GM13976 (cell line): ENCODE data around the gene IL31RA.

Source experiments
- DNase-seq: peaks from one replicate; pipeline ENCODE4 v3.0.0; 2012; ENCODE audit warnings: low spot score
- CTCF ChIP-seq: IDR thresholded peaks from 2 replicates; pipeline ENCODE4 v1.5.1; 2012; ENCODE audit warnings: borderline replicate concordance, mild to moderate bottlenecking; ENCODE audit not compliant: insufficient read depth; ENCODE audit errors: extremely low read depth, missing control alignments, control extremely low read depth
- in situ Hi-C: fragments of 300-500 bp; cut with MboI; formaldehyde crosslinking; loops from one replicate; pipeline ENCODE4 v1.12.0; 2022; ENCODE audit warnings: low sequenced_read_pairs, mixed read lengths, inconsistent platforms; ENCODE audit not compliant: unreplicated experiment

IL31RA gene

GRCh38 chr5:55924744-55925143, 73.6 kb downstream of the IL31RA start:
- in situ Hi-C loops: no loop called here
- no peak for TF ChIP-seq CTCF
- no peak for DNase-seq

- DNase-seq: no peak
- no peak for TF ChIP-seq CTCF
- in situ Hi-C loops: no loop called here
These were observed 74.0 kb downstream of the IL31RA start for GRCh38 chr5:55925181-55925580.

- no peak for TF ChIP-seq CTCF
- no peak for DNase-seq
- in situ Hi-C loops: no loop called here
These were observed 74.6 kb downstream of the IL31RA start for GRCh38 chr5:55925712-55926111.

- in situ Hi-C loops: no loop called here
- DNase-seq: no peak
- no peak for TF ChIP-seq CTCF
These were observed 75.3 kb downstream of the IL31RA start for GRCh38 chr5:55926476-55926875.

GRCh38 chr5:55927861-55928655, 76.9 kb downstream of the IL31RA start:
- in situ Hi-C loops: no loop called here
- DNase-seq: no peak
- TF ChIP-seq CTCF: no peak

GRCh38 chr5:55929020-55929799, 78.1 kb downstream of the IL31RA start:
- in situ Hi-C loops: no loop called here

More at GRCh38 chr5:55929020-55929799, 78.1 kb downstream of the IL31RA start:
- TF ChIP-seq CTCF: no peak
- DNase-seq: no peak
